Right lobe of liver (tissue), 4 donors: Measurements from ENCODE around the gene PEA15.

ENCODE experiments used
- POLR2A ChIP-seq: fragments of 450-650 bp; IDR thresholded peaks from one replicate; pipeline ENCODE4 v1.6.1; 2017; ENCODE audit warnings: antibody characterized with exemption, mild to moderate bottlenecking
- TF ChIP-seq, protein P1 (sequence below), 4 donors: fragments of 200-600 bp in 3 of 4; fragments of 450-650 bp in 1 of 4; IDR thresholded peaks; one replicate each; pipeline versions ENCODE4 v1.5.1 to v1.8.0; 2016 to 2022; ENCODE audit warnings: antibody characterized with exemption in 4 of 4, mild to moderate bottlenecking in 2 of 4
- donor health status: DM: no; HTN: no; CAD: no.
- donor health status: DM: no; HTN: no; CAD: no.
- donor health status: DM: no; HTN: yes; CAD: no.

DNA sequence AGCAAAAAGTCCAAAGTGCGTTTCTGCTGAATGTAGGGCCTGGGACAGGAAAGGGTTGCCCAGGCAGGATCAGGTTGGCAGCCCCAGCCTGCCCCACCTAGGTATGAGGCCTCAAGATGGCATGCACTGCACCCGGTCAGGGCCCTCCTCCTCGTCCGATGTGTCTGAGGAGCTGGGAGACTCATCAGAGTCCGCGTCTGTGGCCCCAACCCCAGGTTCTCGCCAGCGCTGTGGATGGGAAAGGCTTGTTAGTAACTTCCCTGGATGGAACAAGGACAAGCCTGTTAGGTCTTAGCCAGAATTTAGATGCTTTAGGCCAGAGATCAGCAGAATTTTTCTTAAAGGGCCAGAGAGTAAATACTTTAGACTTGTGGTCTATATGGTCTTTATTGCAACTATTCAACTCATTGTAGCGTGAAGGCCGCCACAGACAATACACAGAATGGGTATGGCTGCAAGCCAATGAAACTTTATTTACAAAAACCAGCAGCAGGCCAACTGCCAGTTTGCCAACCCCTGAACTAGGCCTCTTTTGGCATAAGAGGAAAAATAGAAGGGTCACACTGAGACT, 12.4 kb downstream of the PEA15 start:
- no peak for TF ChIP-seq POLR2A
- TF ChIP-seq, protein P1, sequence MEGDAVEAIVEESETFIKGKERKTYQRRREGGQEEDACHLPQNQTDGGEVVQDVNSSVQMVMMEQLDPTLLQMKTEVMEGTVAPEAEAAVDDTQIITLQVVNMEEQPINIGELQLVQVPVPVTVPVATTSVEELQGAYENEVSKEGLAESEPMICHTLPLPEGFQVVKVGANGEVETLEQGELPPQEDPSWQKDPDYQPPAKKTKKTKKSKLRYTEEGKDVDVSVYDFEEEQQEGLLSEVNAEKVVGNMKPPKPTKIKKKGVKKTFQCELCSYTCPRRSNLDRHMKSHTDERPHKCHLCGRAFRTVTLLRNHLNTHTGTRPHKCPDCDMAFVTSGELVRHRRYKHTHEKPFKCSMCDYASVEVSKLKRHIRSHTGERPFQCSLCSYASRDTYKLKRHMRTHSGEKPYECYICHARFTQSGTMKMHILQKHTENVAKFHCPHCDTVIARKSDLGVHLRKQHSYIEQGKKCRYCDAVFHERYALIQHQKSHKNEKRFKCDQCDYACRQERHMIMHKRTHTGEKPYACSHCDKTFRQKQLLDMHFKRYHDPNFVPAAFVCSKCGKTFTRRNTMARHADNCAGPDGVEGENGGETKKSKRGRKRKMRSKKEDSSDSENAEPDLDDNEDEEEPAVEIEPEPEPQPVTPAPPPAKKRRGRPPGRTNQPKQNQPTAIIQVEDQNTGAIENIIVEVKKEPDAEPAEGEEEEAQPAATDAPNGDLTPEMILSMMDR (IDR thresholded peaks at IDR 0.05) = no peak
